OCI-LY1 (cell line): ENCODE data around the gene MAGI2.

Experiments used
- H2AFZ ChIP-seq: fragments of 200-600 bp; sonication (generic), shearing (Covaris generic); 2 replicates; pipeline ENCODE4 v1.6.0; 2014; ENCODE audit warnings: antibody characterized with exemption, mild to moderate bottlenecking, low read length
- H3F3A ChIP-seq: fragments of 200-600 bp; sonication (generic), shearing (Covaris generic); 2 replicates; pipeline ENCODE4 v1.6.0; 2014; ENCODE audit warnings: mild to moderate bottlenecking, antibody characterized with exemption, low read length, moderate library complexity; ENCODE audit not compliant: insufficient read depth
- H3K27ac ChIP-seq: fragments of 200-600 bp; sonication (generic); 2 replicates; pipeline ENCODE4 v1.5.1; 2014; ENCODE audit warnings: low read length, mixed run types, mild to moderate bottlenecking, low read depth; ENCODE audit not compliant: poor library complexity, severe bottlenecking
- H3K27me3 ChIP-seq: fragments of 200-600 bp; sonication (generic); 2 replicates; pipeline ENCODE4 v1.6.0; 2014; ENCODE audit warnings: antibody characterized with exemption, mild to moderate bottlenecking, low read length, moderate library complexity; ENCODE audit not compliant: insufficient read depth
- H3K36me3 ChIP-seq: fragments of 200-600 bp; sonication (generic); 2 replicates; pipeline ENCODE4 v1.6.1; 2014; ENCODE audit warnings: mild to moderate bottlenecking, antibody characterized with exemption, low read length, moderate library complexity, mixed read lengths; ENCODE audit not compliant: insufficient read depth
- H3K4me1 ChIP-seq: fragments of 200-600 bp; sonication (generic); 2 replicates; pipeline ENCODE4 v1.5.1; 2014; ENCODE audit warnings: mild to moderate bottlenecking, low read length, moderate library complexity; ENCODE audit not compliant: insufficient read depth, severe bottlenecking
- H3K4me2 ChIP-seq: fragments of 200-600 bp; sonication (generic), shearing (Covaris generic); 2 replicates; pipeline ENCODE4 v1.6.1; 2014; ENCODE audit warnings: low read length
- H3K4me3 ChIP-seq: fragments of 200-600 bp; sonication (generic); 2 replicates; pipeline ENCODE4 v1.5.1; 2014; ENCODE audit warnings: low read length, low read depth, mild to moderate bottlenecking, mixed read lengths; ENCODE audit not compliant: poor library complexity, severe bottlenecking
- H3K79me2 ChIP-seq: fragments of 200-600 bp; shearing (Covaris generic); 2 replicates; pipeline ENCODE4 v1.6.1; 2016; ENCODE audit warnings: mixed run types, low read length, mixed read lengths; ENCODE audit not compliant: insufficient read depth
- H3K9ac ChIP-seq: fragments of 200-600 bp; sonication (generic), shearing (Covaris generic); 2 replicates; pipeline ENCODE4 v1.6.1; 2014; ENCODE audit warnings: mild to moderate bottlenecking, low read length, mixed read lengths
- H3K9me2 ChIP-seq: fragments of 200-600 bp; sonication (generic), shearing (Covaris generic); 2 replicates; pipeline ENCODE4 v1.6.1; 2014; ENCODE audit warnings: low read depth, mild to moderate bottlenecking, low read length, mixed read lengths
- H3K9me3 ChIP-seq: fragments of 200-600 bp; shearing (Covaris generic); 2 replicates; pipeline ENCODE4 v1.6.1; 2014; ENCODE audit warnings: low read length, mixed read lengths
- H4K20me1 ChIP-seq: fragments of 200-600 bp; sonication (generic), shearing (Covaris generic); 2 replicates; pipeline ENCODE4 v1.6.0; 2016; ENCODE audit warnings: mild to moderate bottlenecking, low read length; ENCODE audit not compliant: insufficient read depth
- EZH2 ChIP-seq: fragments of 200-600 bp; sonication (generic), shearing (Covaris generic); IDR thresholded peaks from 2 replicates; pipeline ENCODE4 v1.8.0; 2017; ENCODE audit warnings: borderline replicate concordance, mixed run types, mild to moderate bottlenecking, antibody characterized with exemption, low read length, moderate library complexity, mixed read lengths
- TF ChIP-seq, protein P1 (sequence below): fragments of 200-600 bp; sonication (generic), shearing (Covaris generic); IDR thresholded peaks from 2 replicates; pipeline ENCODE4 v1.5.1; 2017; ENCODE audit warnings: mild to moderate bottlenecking, antibody characterized with exemption, low read length, moderate library complexity, mixed read lengths

MAGI2 gene

DNA sequence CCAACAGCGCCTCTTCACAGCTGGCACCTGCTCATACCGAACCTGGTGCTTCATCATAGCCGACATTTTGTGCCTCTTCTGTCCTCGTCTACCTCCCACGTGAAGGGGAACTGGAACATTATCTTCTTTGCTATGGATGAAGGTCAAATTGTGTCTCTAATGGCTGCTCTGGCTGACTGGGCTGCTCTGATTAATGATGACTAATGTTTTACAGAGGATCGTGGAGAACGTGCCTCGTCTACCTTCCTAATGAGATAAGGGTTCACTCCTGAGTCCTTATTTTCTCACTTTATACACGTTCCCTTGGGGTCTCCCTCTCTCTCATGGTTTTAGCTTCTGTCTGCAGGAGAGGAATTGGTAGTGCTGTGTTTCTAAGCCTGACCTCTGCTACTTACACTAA, 1234.6 kb downstream of the MAGI2 start:
- no peak overlapping the region for H3K4me3 ChIP-seq
- H3K9me2 ChIP-seq = no peaks in the 10 kb centered on the region
- no peak overlapping the region for H3K9ac ChIP-seq
- no peaks in the 10 kb centered on the region for H4K20me1 ChIP-seq
- no peaks in the 10 kb centered on the region for H3F3A ChIP-seq
- TF ChIP-seq, protein P1, sequence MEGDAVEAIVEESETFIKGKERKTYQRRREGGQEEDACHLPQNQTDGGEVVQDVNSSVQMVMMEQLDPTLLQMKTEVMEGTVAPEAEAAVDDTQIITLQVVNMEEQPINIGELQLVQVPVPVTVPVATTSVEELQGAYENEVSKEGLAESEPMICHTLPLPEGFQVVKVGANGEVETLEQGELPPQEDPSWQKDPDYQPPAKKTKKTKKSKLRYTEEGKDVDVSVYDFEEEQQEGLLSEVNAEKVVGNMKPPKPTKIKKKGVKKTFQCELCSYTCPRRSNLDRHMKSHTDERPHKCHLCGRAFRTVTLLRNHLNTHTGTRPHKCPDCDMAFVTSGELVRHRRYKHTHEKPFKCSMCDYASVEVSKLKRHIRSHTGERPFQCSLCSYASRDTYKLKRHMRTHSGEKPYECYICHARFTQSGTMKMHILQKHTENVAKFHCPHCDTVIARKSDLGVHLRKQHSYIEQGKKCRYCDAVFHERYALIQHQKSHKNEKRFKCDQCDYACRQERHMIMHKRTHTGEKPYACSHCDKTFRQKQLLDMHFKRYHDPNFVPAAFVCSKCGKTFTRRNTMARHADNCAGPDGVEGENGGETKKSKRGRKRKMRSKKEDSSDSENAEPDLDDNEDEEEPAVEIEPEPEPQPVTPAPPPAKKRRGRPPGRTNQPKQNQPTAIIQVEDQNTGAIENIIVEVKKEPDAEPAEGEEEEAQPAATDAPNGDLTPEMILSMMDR = no peak
- TF ChIP-seq EZH2 = no peak
- no peaks in the 10 kb centered on the region for H3K36me3 ChIP-seq
- H3K79me2 ChIP-seq = no peaks in the 10 kb centered on the region
- no peaks in the 10 kb centered on the region for H3K4me1 ChIP-seq
- H2AFZ ChIP-seq = no peak overlapping the region
- no peak overlapping the region for H3K4me2 ChIP-seq
- H3K27ac ChIP-seq = no peak overlapping the region
- H3K27me3 ChIP-seq = no peaks in the 10 kb centered on the region
- H3K9me3 ChIP-seq = no peaks in the 10 kb centered on the region

DNA sequence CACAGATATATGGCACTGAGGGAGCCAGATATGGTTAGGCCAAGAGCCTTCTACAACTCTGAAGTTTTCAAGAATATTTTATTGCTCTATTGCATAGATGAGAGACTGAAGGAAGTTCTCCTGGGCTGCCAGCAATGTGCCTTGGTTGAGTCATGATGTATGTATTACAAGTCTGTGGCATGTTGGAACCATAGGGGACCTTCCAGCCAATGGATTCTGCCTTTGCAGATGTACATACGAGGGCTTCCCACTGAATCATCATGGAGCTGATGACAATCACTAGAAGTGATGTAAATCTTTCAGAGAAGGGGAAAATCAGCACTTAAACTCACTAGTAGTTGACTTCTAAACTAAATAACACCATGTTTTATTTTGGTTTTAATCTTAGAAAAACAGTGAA, 1235.4 kb downstream of the MAGI2 start:
- no peaks in the 10 kb centered on the region for H3K27me3 ChIP-seq
- H2AFZ ChIP-seq = no peak overlapping the region

DNA sequence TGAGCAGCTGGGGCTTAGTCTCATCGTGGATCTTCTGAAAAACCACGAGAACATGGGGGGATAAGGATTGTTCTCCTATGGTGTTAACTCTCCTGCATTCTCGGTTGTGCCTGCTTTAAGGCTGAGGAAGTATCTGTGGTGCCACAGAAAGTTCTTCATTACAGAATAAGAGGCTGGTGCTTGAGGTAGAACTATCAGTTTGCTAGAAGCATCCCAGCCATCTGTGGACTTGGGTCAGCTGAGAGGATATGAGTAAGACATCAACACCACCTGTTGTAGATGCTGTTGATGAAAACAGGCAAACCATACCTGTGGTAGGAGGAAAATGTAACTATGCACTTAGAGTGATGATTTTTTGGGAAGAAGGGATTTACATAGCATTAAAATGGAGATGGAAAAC, 1238.3 kb downstream of the MAGI2 start:
- Histone ChIP-seq H3K27me3 (no peaks in the 10 kb centered on the region), H2AFZ (no peak overlapping the region), H3K9me3 (no peaks in the 10 kb centered on the region), H3F3A (no peaks in the 10 kb centered on the region), H3K27ac (no peak overlapping the region), H3K4me2 (no peak overlapping the region), H3K9ac (no peak overlapping the region), H3K4me1 (no peaks in the 10 kb centered on the region), H3K9me2 (no peaks in the 10 kb centered on the region), H4K20me1 (no peaks in the 10 kb centered on the region), H3K79me2 (no peaks in the 10 kb centered on the region), H3K4me3 (no peak overlapping the region), H3K36me3 (no peaks in the 10 kb centered on the region)
- TF ChIP-seq, protein P1 = no peak
- TF ChIP-seq EZH2 = no peak

More for the DNA sequence above, 1235.4 kb downstream of the MAGI2 start:
- no peak overlapping the region for H3K4me2 ChIP-seq
- no peaks in the 10 kb centered on the region for H4K20me1 ChIP-seq
- no peak overlapping the region for H3K4me3 ChIP-seq
- no peaks in the 10 kb centered on the region for H3K4me1 ChIP-seq
- no peaks in the 10 kb centered on the region for H3K9me2 ChIP-seq
- no peak for TF ChIP-seq EZH2
- TF ChIP-seq, protein P1 = no peak
- H3K27ac ChIP-seq = no peak overlapping the region
- H3K79me2 ChIP-seq = no peaks in the 10 kb centered on the region
- no peak overlapping the region for H3K9ac ChIP-seq
- no peaks in the 10 kb centered on the region for H3K36me3 ChIP-seq
- no peaks in the 10 kb centered on the region for H3K9me3 ChIP-seq
- H3F3A ChIP-seq = no peaks in the 10 kb centered on the region
